Adrenal gland (tissue), 5 donors: ENCODE data around the gene IL1RN.

Experiments
- POLR2A ChIP-seq, 2 donors: fragments of 450-650 bp; IDR thresholded peaks; one replicate each; pipeline ENCODE4 v1.6.1; 2017; ENCODE audit warnings: antibody characterized with exemption in 2 of 2, mild to moderate bottlenecking in 2 of 2, moderate library complexity in 1 of 2
- TF ChIP-seq, protein P1 (sequence below), 6 experiments: fragments of 450-650 bp in 4 of 6; fragments of 200-600 bp in 2 of 6; sonication (generic) in 1 of 6; IDR thresholded peaks; 1 replicate in 5 of 6; 2 replicates in 1 of 6; pipeline versions ENCODE4 v1.5.1 to v1.8.0; 2016 to 2021; ENCODE audit warnings: antibody characterized with exemption in 6 of 6, mild to moderate bottlenecking in 2 of 6, moderate library complexity in 1 of 6
- donor health status: DM: no; HTN: no; CAD: no.

GRCh38 chr2:113077921-113078320 lies 49.5 kb upstream of the IL1RN start:
- TF ChIP-seq, protein P1, sequence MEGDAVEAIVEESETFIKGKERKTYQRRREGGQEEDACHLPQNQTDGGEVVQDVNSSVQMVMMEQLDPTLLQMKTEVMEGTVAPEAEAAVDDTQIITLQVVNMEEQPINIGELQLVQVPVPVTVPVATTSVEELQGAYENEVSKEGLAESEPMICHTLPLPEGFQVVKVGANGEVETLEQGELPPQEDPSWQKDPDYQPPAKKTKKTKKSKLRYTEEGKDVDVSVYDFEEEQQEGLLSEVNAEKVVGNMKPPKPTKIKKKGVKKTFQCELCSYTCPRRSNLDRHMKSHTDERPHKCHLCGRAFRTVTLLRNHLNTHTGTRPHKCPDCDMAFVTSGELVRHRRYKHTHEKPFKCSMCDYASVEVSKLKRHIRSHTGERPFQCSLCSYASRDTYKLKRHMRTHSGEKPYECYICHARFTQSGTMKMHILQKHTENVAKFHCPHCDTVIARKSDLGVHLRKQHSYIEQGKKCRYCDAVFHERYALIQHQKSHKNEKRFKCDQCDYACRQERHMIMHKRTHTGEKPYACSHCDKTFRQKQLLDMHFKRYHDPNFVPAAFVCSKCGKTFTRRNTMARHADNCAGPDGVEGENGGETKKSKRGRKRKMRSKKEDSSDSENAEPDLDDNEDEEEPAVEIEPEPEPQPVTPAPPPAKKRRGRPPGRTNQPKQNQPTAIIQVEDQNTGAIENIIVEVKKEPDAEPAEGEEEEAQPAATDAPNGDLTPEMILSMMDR (IDR thresholded peaks at IDR 0.05), result no peak
- TF ChIP-seq POLR2A (IDR thresholded peaks at IDR 0.05), result no peak
